Regular cardiac myocyte (primary cell): ENCODE results near the gene ADGRL3. TPM values are rescaled to one million over a fixed set of nuclear protein-coding genes. Genes with fewer than 3 reads are reported as not detected.

ENCODE experiments used
- total RNA-seq: library from RNA; depleted of rRNA; stranded (reverse); fragments of >200 nt; gene quantifications from 2 replicates; pipeline ENCODE4 v1.2.3, GENCODE V29; 2014

The ADGRL3 gene
- 5.0 and 14.1 TPM in 2 replicates for total RNA-seq

DNA sequence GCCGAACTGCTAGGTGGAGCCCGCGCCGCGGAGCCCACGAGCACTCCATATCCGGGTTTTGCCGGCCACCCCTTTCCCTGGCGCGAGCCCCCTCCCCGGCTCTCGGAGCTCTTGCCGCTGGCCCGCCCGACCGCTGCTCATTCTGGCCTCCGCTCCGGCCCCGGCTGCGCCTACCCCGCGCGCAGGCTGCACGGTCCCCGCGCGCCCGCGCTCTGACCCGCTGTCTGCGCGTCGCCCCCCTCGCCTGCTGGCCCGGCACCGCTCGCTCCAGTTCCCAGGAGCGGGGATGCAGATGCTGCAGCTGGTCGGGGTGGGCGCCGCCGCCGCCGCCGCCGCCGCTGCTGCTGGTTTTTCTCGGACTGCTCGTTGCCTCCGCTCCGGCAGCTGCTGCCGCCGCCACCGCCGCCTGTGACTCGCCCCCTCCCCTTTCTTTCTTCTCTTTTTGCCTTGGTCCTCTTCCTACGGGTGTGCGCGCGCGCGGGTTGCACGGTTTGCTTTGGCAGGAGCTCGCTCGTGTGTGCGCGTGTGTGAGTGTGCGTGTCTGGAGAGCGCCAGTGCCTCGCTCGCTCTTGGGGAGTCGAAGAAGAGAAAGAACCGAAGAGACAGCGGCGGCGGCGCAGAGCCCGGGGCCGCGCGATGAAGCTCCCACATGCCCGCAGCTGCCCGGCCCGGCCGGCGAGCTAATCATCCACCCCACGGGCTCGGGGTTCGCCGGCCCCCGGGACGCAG is at the start of gene ADGRL3:
Gene ADGRL3 (plus strand): TSS at position 140 of the 729 bp plus-strand sequence.

